SK-N-SH (cell line): ENCODE results near the gene EIF4H.

Experiments
- CTCF ChIP-seq: fragments of 200-600 bp; sonication (generic); IDR thresholded peaks from 2 replicates; pipeline ENCODE4 v1.6.1; 2017; ENCODE audit warnings: antibody characterized with exemption, mild to moderate bottlenecking, moderate library complexity
- NRF1 ChIP-seq: IDR thresholded peaks from 2 replicates; pipeline ENCODE4 v1.6.1; 2012; ENCODE audit warnings: low read depth, mild to moderate bottlenecking, low read length
- RCOR1 ChIP-seq: fragments of 150-350 bp; IDR thresholded peaks from 2 replicates; pipeline ENCODE4 v1.6.1; 2017; ENCODE audit warnings: antibody characterized with exemption, low read length
- SMC3 ChIP-seq: IDR thresholded peaks from 2 replicates; pipeline ENCODE4 v1.6.1; 2012; ENCODE audit warnings: low read depth, low read length, improper control_type of control experiment
- USF2 ChIP-seq: fragments of 150-350 bp; IDR thresholded peaks from 2 replicates; pipeline ENCODE4 v1.6.1; 2017; ENCODE audit warnings: antibody characterized with exemption, low read length, low read depth, borderline replicate concordance

- TF ChIP-seq SMC3 = no peak
- no peak for TF ChIP-seq RCOR1
- TF ChIP-seq USF2 = no peak
- no peak for TF ChIP-seq CTCF
- no peak for TF ChIP-seq NRF1
Measured at GRCh38 chr7:74228951-74229900, 55.1 kb downstream of the EIF4H start.
